Measurements from ENCODE around the gene CDH4. TPM values are rescaled to one million over a fixed set of nuclear protein-coding genes. Genes with fewer than 3 reads are reported as not detected.
"Not testable (repeated sequence)": the region's sequence is repeated elsewhere in the genome, so short reads cannot be mapped to it uniquely, and the experiment has no call there.

Gene CDH4
- total RNA-seq, 1 donor from 2014 or later: not detected

GRCh38 chr20:61459705-61460104, 207.6 kb downstream of the CDH4 start:
- intact Hi-C loops (cut with micrococcal nuclease): no loop called here
- ATAC-seq (no peak), DNase-seq (no peak)

DNA sequence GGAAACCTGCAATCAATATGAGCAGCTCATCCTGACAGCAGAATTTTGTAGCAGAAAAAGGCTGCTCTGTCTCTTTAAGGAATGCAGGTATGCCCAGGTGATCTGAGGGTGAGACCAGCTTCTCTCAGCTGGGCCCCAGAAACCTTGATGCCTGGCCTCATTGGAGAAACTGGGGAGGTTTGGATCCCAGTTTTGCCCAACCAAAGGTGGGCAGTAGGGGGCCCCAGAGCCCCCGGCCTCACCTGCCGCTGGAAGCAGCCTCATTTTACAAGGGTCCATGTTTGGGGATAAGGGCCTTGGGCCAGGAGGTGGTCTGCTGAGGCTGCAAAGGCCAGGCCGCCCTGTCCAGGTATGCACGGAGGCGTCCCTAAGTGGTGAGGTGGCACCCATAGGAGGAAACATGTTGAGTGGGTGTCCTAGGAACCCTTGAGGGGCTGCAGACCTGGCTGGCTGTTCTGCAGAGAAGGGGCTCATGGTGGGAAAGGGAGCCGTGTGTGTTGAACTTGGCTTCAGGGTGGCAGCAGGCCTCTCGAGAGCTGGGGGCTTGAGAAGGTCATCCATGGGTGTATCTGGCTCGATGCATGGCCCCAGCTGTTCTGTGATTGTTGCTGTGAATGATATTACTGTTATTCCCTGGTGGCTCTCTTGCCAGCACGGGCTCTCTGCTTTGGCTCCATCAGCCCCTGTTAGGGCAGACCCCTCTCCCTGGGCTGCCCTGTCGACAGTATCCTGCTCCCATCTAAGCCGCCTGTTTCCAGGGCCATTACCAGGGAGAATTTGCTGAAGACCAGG, 208.4 kb downstream of the CDH4 start:
- DNase-seq: no peak
- intact Hi-C loops (cut with micrococcal nuclease): no loop called here
- ATAC-seq: no peak

DNA sequence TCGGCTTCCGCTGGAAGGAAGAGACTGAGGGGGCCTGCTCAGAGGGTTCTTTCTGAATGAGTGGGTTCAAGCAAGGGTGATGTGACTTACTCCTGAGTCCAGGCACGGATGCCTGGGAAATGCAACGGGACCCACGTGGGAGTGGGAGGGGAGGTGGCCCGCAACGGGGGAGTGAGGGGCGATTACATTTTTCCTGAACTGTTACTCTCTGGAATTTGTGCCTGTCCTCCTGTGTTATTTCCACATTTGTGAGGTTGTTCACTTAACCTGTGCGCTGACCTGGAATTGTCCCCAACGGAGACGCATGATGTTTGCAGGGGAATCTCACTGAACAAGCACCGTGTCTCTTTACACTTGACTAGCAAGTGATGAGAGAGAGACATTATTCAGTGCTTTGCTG, 209.4 kb downstream of the CDH4 start:
- intact Hi-C loops (cut with micrococcal nuclease): no loop called here
- DNase-seq (no peak), ATAC-seq (no peak)

DNA sequence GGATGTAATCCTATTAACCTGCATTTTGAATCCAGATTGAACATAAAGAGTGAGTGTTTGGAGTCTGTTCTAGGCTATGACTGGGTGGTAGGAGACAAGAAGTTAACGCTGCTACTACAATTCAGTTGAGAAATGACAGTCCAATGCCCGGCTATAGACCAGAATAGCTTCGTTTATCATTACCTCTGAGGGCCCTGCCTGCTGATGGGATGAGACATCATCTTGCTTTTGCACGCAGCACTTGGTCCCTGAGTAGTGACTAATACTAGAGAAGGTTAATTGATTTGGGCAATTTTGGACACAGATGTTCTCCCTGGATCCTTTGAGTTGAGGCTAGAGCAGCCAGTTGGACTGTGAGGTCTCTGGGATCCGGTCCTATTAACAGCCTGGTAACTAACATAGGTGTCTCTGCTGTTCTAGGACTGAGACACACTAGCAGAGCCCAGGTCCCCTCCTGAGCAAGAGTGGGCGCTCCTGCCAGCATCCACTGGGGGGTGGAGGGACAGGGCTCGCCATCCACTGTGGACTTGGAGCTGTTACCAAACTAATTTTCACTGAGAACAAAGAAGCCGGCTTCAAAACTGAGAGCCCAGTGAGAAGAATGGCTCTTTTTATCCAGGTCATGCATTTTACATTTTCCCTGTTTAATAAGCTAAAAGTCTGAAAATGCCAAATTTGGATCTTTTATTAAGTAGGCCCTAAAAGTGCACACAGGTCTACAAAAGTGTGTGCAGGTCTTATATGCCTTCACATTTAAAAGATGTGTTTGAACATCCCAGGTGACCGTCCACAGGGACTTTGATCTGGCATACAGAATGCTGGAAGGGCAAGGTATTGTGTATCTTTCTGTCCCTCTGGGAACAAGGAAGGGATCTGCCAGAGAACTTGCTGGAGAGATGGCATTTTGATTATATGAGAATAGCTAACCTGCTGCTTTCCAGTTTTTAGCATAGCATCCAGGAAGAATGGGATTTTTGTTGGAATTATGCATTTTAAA, 212.5 kb downstream of the CDH4 start:
- ATAC-seq (no peak), DNase-seq (no peak)
- intact Hi-C loops (cut with micrococcal nuclease): no loop called here

DNA sequence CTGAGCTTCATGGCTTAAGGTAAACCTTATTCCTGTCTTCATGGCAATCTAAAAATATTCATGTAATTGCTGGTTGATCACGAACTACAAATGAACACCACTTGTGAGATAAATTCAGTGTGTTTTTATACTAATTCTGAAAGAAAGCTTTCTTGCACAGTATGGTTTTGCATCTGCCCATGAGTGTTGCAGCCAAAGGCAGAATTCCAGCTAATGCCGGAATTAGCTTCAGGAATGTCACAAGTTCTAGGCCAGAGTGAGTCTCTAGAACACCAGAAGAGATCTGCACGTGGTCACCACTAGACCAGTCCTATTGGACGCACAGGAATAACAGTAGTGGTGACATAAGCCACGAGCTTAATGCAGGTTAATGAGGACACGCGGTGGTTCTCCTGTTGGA, 223.7 kb downstream of the CDH4 start:
- DNase-seq (no peak), ATAC-seq (no peak)
- intact Hi-C loops (cut with micrococcal nuclease): no loop called here

GRCh38 chr20:61476956-61477355, 224.9 kb downstream of the CDH4 start:
- ATAC-seq: no peak
- intact Hi-C loops (cut with micrococcal nuclease): no loop called here
- DNase-seq: no peak

DNA sequence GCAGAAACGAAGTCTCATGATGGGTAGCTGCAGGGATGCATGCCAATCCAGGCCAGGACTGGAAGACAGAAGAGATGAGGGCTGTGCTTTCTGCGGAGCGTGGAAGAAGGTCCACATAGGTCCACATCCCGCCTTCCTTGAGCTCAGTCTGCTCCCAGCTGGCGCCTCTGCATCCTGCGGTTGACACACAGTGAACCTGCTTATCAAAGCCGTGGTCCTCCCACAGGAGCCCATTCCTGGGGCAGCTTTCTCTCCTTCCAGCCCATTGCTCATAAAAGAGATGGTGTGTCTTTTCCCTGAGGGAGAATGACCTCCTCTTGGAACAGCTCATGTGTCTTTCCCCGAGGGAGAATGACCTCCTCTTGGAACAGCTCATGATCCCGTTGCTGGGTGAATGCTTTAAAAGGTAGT, 225.4 kb downstream of the CDH4 start:
- no peak for ATAC-seq
- DNase-seq: no peak
- intact Hi-C loops (cut with micrococcal nuclease): no loop called here

GRCh38 chr20:61478094-61478493, 226.0 kb downstream of the CDH4 start:
- intact Hi-C loops (cut with micrococcal nuclease): no loop called here
- DNase-seq: no peak
- ATAC-seq: no peak

GRCh38 chr20:61478611-61479305, 226.7 kb downstream of the CDH4 start:
- DNase-seq: no peak
- ATAC-seq: no peak
- intact Hi-C loops (cut with micrococcal nuclease): no loop called here

DNA sequence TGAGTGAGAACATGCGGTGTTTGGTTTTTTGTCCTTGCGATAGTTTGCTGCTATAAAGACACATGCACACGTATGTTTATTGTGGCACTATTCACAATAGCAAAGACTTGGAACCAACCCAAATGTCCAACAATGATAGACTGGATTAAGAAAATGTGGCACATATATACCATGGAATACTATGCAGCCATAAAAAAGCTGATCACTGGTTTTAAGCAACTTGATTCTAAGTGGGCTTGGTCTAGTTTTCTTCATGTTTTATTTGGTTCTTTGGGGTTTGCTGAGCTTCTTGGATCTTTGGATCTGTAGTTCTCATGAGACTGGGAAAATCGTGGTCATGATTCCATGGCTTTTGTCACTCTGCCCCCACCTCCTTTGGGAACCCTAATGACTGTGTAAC, 227.4 kb downstream of the CDH4 start:
- intact Hi-C loops (cut with micrococcal nuclease); ATAC-seq; DNase-seq: not testable (repeated sequence)

- DNase-seq: no peak
- no peak for ATAC-seq
- intact Hi-C loops (cut with micrococcal nuclease): no loop called here
Observed at GRCh38 chr20:61480158-61480825, 228.2 kb downstream of the CDH4 start.

DNA sequence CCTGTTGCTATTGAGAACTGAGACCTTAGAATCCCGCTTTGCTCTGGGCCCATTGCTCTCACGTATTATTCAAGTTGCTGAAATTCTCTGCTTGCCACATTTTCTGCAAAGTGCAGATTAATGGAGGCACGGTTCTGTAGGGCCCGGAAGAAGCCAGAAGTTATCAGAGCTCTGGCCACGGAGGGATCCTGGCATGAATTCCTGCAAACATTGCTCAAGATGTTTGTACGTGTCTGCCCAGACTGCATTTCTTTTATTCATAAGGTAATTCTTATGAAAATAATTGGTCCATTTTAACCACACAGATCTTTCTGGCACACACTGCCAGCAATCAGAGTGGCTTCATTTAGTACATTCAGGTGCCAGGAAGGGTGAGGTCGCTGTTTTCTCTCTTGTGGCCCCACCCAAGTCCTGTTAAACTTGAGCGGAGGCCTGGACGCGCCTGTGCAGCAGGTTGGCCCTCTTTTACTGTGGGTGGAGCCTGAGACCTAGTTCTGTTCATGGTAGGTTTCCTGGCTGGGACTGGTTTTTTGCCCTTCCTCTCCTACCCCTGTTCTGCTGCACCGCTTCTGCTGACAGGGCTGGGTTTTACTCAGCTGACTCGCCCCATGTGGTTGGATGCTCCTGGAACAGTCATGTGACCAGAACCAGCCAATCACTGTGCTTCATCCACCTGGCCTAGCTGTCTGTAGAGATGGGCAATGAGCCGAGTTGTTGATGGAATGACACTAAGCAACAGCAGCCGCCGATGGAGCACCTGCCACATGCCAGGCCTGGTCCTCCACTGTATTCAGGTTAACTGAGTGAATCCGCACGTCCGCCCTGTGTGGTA, 230.2 kb downstream of the CDH4 start:
- ATAC-seq (no peak), DNase-seq (no peak)
- intact Hi-C loops (cut with micrococcal nuclease): no loop called here

GRCh38 chr20:61482901-61483300, 230.8 kb downstream of the CDH4 start:
- no peak for ATAC-seq
- intact Hi-C loops (cut with micrococcal nuclease): no loop called here
- no peak for DNase-seq

DNA sequence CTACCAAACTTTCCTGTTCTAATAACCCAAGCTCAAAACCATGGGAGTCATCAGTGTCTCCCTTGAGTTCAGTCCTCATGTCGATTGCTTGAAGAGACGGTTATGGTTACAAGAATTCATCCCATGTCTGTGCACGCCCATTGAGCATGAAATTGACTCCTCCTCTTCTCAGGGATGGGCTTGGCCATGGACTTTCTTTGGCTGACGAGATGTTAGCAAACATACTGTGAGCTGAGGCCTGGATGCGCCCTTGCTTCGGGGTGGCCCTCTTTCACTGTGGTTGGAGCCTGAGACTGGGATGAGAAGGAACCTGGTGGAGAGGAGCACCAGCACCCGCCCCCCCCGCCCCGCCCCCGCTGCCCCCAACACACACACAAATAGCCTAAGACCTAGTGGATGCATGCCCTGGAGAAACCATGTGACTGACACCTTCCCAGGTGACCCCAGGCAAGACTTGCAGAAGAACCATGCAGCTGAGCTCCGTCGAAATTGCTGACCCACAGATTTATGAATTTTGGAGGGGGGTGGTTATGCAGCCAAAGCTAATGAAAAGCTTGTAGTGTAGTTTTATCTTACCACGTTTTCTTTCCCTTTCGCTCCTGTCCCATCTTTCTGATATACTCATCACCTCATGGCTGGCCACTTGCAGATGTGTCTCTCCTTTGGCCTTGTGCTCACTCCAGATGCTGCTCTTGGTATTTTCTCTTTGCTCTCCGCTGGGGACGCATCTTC, 231.4 kb downstream of the CDH4 start:
- no peak for DNase-seq
- no peak for ATAC-seq
- intact Hi-C loops (cut with micrococcal nuclease): no loop called here

DNA sequence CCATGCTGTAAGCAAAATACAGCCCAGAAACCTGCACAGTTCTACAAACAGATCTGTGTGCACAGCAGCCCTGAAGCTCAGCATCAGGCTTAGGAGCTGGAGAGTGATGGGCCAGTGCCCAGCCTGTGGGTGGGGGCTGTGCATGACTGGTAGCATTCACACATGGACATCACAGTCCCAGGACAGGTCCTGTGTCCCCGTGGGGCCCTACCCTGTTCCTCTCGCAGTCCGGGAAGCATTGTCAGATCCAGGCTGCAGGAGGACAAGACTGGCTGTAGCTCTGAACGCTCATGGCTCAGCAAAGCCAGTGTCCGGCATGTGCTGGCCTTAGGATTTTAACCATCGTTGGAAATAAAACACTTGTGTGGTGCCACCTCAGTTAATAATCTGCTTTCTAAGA, 234.1 kb downstream of the CDH4 start:
- ATAC-seq (no peak), DNase-seq (no peak)
- intact Hi-C loops (cut with micrococcal nuclease): no loop called here

- intact Hi-C loops (cut with micrococcal nuclease): no loop called here
- ATAC-seq (no peak), DNase-seq (no peak)
Observed at GRCh38 chr20:61487346-61487996, 235.4 kb downstream of the CDH4 start.

GRCh38 chr20:61487997-61488371, 235.9 kb downstream of the CDH4 start:
- intact Hi-C loops (cut with micrococcal nuclease): no loop called here
- no peak for DNase-seq
- ATAC-seq: no peak

All from left ventricle myocardium superior (tissue), 1 donor.